GM19035 (cell line): ENCODE data around the gene SLC31A1.
"Not testable (repeated sequence)": the region's sequence is repeated elsewhere in the genome, so short reads cannot be mapped to it uniquely, and the experiment has no call there.

Source experiments
- ATAC-seq: cut with Tn5 transposase; IDR thresholded peaks from one replicate; pipeline ENCODE4 v1.9.1; 2021; ENCODE audit not compliant: unreplicated experiment

SLC31A1 gene

GRCh38 chr9:113220467-113221002 is 809 bp upstream of the SLC31A1 start:
- ATAC-seq, result no peak

DNA sequence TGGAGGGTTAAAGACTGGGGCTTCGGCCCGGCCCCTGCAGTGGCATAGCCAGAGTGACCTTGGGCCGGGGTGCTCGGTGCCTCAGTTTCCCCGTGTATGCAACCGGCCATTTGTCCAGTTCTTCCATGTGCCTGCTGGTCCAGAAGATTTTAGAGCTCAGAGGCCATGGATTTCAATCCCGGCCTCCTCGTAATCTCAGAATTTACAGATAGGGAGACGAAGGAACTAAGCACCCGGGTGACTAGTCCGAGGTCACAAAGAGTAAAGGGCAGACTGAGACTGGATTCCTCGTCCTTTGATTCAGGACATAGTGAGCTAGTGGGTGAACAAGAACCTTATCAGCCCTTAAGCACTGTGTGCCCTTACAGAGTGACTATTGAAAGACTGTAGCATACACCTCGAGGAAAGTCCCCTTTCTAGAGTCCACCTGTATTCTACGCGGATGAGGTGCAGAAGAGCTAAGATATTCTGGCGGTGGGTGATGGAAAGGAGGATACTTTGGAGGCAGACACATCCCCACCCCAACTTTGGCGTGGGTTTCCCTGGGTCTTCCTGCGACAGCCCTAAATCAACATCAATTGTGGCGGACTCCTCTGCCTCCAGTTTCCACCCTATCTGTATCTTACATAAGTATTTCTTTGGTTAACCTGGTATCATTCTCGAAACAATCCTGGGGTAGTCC is 597 bp downstream of the SLC31A1 start:
- no peak for ATAC-seq

DNA sequence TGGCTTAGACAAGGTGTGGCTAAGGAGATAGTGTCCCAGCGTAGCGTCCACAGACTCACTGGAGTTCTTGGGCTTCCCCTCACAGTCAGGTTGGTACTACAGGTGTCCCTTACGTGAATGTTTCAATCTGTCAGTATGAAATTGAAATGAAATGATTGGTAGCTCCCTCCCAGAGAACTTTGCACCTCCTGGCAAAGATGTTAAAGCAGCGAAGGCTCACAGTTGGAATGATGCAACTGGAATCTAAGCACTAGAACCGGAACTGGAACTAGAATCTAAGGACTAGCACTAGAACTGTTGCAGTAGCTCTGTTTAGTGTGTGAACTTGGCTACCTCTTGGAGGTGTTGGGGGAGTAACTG is 1.1 kb downstream of the SLC31A1 start:
- ATAC-seq, result no peak

DNA sequence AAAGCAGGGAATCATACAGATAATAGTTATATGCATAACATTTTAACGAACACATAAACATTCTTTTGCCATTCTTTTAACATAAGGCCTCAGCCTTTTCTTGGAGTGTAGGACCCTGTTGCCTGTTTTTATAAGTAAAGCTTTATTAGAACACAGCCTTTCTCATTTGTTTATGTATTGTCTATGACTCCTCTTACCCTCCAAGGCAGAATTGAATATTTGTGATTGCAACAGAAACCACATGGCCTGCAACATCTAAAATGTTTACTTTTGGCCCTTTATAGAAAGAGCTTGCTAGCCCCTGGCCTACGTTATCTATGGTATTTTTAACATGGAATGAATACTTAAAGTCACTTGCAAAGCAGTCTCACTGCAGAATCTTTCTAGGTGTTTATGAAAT is 2.6 kb downstream of the SLC31A1 start:
- ATAC-seq, result no peak

DNA sequence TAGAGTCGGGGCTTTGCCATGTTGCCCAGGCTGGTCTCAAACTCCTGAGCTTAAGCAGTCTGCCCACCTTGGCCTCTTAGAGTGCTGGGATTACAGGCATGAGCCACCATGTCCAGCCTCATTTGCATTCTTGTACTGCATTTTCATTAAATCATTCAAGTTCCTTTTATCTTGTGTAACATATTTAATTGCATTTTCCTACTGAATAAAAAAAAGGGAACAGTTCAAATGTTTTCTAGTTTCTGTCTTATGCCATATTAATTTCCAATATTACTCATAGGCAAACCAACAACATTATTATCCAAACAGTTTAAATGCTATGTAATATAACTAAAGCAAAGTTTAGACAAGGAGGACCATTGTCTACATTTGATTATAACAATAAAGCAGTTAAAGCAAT is 6.1 kb downstream of the SLC31A1 start:
- ATAC-seq, result no peak

DNA sequence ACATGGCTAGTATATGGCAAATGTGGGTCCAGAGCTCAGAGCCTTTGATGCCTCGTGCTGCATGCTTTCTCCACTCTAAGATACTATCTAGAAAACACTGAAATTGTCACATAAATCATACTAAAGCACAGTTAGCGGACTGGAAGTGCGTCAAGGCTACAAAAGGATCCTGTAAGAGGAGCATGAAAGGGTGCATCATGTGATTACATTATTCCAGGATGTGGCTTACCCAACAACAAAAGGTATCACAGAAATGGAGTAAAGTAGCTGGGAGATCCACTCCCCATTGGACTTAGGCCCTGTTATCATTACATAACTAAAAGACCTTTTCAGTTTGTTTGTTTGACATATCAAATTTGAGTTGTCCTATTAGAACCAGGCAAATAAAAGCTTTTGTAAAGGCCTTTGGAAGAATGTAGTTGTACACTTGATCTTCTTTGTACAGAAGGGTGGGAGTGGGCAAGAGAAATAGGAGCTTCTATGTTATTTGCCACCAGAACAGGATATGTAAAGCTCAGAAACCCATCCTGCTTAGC is 6.9 kb downstream of the SLC31A1 start:
- ATAC-seq, result no peak

DNA sequence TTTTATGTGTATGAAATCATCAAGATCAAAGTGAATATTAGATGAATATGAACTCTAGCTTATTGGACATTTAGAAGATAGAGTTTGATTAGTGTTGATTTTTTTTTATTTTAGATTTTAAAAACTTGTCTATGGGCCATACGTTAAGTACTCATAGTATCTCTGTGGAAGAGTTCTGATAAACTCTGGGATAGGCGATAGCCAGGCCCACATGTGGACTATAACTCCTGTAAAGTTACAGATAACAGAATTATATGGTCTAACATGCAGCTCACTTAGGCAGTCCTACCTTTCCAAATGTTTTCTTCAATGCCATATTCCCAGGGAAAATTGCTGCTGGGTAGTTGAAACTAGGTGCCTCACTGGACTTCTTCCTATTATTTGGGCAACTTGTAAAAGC is 10.4 kb downstream of the SLC31A1 start:
- no peak for ATAC-seq

DNA sequence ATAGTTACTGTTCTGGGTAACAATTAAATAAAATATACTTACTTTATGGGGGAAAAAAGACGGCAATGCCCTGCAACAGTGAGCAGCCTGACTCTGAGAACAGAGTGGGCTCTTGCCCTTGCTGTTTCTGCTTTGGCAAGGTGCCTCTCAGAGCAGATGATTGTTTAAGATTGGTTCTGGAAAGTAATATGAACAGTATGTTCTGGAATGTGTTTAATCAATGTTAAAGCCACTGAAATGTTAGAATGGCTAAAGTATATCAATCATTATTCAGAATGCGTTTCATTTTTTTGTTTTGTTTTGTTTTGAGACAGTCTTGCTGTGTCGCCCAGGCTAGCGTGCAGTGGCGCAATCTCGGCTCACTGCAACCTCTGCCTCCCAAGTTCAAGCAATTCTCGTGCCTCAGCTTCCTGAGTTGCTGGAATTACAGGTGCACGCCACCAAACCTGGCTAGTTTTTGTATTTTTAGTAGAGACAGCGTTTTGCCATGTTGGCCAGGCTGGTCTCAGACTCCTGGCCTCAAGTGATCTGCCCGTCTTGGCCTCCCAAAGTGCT is 14.4 kb downstream of the SLC31A1 start:
- ATAC-seq, result not testable (repeated sequence)

GRCh38 chr9:113237026-113237425 is 15.7 kb downstream of the SLC31A1 start:
- no peak for ATAC-seq

DNA sequence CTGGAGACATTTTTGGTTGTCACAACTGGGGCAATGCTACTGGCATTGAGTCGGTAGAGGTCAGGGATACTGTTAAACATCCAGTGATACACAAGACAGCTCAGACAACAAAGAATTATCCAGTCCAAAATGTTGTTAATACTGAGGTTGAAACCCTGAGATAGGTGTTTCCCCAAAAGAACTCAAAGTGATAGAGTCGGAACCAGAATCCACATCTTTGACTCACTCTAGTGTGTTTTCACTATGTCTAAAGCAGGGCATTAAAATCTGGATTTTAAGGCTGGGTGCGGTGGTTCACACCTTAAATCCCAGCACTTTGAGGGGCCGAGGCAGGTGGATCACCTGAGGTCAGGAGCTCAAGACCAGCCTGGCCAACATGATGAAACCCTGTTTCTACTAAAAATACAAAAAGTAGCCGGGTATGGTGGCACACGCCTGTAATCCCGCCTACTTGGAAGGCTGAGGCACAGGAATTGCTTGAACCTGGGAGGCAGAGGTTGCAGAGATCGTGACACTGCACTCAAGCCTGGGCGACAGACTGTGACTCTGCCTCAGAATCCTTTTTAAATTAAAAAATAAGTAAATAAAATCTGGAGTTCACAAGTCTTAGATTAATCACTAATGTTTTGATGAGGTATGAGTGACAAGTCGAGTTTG is 17.0 kb downstream of the SLC31A1 start:
- ATAC-seq, result no peak

GRCh38 chr9:113238859-113239232 is 17.5 kb downstream of the SLC31A1 start:
- ATAC-seq, result no peak

GRCh38 chr9:113241161-113241560 is 19.8 kb downstream of the SLC31A1 start:
- no peak for ATAC-seq

DNA sequence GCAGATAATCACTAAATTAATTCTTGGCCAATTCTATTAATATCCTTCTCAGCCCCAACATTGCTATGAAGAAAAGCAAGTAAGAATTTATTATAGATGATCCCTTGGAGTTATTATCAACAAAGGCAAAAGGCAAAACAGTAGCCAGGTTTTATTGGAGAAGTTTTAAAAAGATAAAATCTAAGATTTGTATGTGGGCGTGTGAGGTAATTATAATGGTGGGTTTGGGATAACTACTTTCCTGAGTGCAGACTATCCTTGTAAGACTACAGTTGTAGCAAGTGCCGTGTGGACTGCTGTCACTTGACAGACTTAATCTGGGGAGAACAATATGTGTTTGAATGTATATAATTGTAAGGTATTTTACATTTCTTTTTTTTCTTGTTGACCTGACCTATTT is 23.2 kb downstream of the SLC31A1 start:
- ATAC-seq, result no peak

DNA sequence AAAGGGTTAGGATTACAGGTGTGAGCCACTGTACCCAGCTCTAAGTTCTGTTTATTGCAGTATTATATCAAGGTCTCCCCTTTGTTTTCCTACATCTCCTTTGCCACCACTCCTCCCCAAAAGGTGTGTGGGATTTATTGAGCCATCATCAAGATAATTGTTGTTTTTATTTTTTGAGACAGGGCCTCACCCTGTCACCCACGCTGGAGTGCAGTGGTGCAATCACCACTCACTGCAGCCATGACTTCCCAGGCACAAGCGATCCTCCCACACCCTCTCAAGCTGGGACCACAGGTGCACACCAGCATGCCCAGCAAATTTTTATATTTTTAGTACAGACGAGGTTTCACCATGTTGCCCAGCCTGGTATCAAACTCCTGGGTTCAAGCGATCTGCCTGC is 24.6 kb downstream of the SLC31A1 start:
- ATAC-seq, result no peak

DNA sequence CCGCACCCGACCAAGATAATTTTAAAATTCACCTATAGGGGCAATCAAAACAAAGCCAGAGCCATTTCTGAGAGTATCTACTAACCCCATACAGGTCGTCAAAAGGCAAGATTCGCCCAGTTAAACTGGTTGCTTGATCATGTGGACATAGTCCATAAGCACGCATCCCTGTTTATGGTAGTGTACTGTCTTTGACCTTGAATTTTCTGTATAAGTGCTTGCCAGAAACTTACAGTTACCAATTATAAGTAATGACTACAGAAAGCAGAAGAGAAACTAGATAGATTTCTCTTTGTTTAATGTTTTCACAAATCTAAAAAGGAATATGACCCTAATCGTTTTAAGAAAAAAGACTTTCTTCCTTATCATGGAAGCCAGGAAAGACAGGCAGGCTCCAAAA is 25.6 kb downstream of the SLC31A1 start:
- no peak for ATAC-seq

GRCh38 chr9:113247640-113248039 is 26.3 kb downstream of the SLC31A1 start:
- ATAC-seq, result no peak

GRCh38 chr9:113249661-113250060 is 28.3 kb downstream of the SLC31A1 start:
- not testable (repeated sequence) for ATAC-seq

DNA sequence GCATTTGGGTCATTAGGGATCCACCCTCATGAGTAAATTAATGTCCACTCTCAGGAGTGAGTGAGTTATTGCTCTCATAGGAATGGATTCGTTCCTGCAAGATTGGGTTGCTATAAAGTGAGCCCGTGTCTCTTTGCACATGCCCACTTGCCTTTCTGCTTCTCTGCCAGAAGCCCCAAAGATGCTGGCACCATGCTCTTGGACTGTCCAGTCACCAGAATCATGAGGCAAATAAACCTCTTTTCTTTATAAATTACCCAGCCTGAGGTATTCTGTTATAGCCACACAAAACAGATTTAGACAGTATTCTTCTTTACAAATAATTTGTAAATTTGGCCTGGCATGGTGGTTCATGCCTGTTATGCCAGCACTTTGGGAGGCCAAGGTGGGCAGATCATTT is 29.5 kb downstream of the SLC31A1 start:
- no peak for ATAC-seq

DNA sequence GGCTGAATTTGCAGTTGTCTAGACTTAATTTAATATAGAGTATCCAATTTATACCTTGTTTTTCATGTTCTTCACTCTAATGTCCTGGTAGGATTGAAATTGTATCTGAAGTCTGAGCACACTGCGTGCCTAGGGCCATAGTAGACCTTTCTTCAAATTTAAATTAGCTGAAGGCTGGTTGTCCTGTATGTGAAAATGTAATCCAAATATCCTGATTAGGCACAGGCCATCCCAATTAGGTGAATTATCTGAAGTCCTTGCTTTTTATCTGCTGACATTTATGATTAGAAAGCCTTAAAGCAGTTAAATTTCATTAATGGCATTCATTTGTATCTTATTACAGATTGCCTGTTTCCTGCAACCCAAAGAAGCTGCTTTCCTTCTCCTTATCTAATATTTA is 33.6 kb downstream of the SLC31A1 start:
- ATAC-seq, result no peak

DNA sequence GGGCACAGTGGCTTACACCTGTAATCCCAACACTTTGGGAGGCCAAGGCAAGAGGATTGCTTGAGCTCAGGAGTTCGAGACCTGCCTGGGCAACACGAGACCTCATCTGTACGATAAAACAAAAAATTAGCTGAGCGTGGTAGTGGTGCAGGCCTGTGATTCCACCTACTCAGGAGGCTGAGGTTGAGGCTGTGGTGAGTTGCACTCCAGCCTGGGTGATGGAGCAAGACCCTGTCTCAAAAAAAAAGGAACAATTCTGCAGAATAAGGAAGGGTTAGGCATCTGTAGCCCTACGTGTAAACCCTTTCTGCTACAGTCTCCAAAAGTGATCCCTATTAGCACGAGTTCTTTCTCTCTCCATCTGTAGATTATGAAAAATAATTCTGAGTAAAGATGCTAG is 34.1 kb downstream of the SLC31A1 start:
- no peak for ATAC-seq

GRCh38 chr9:113257863-113258262 is 36.5 kb downstream of the SLC31A1 start:
- ATAC-seq, result no peak

DNA sequence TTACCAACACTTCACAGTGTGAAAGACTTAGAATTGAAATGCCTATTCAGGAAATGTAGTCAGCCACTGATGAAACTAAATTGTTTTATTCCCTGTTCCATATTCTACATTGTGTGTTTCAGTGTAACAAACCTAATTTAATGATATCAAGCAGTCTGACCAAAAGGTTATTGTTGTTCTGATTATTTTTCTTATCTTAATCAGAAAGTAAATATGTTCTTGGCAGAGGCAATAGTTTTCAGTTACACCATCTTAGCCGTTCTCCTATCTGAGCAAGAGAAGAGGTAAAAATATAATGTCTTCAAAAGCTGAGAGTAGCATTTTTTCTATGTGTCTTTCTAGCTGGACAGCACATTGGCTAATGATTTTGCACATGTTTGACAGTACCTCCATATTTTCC is 36.9 kb downstream of the SLC31A1 start:
- no peak for ATAC-seq
